K562 (cell line): ENCODE data around the gene EXOC2. TPM values are rescaled to one million over a fixed set of nuclear protein-coding genes. Genes with fewer than 3 reads are reported as not detected.

Experiments used
- ATAC-seq: fragments of 200-7000 bp; cut with Tn5 transposase; 3 replicates; pipeline ENCODE4 v1.9.1; 2020; ENCODE audit warnings: moderate library complexity
- BruUV-seq: library from RNA; stranded (reverse); fragments of 400-500 nt; replicated peaks from 2 replicates; lab custom pipeline; 2021; lab: Mats Ljungman, UMichigan
- CTCF ChIA-PET: fragments of 300-600 bp; formaldehyde crosslinking; extraction: SDS; loops from one replicate; lab custom pipeline; 2021; ENCODE audit warnings: low intra/inter-chr PET ratio; lab: Yijun Ruan, JAX
- POLR2A ChIA-PET: fragments of 300-600, 350-650 bp; sonication (Branson Sonifier 250); formaldehyde crosslinking; extraction: SDS; loops from one replicate; lab custom pipeline; 2021; ENCODE audit warnings: antibody characterized with exemption, inconsistent platforms; lab: Yijun Ruan, JAX
- DNase-seq, 4 experiments: peaks; one replicate each; pipeline versions ENCODE4 v3.0.0 to v3.0.0-alpha.2; 2011 to 2018; ENCODE audit warnings: low spot score in 3 of 4, mixed read lengths in 3 of 4; ENCODE audit errors: extremely low read depth in 1 of 4
- FAIRE-seq: peaks from 2 replicates; lab custom pipeline; 2011; peaks lifted over from hg19 to GRCh38; lab: Jason Lieb, UNC
- H2AFZ ChIP-seq: 2 replicates; pipeline ENCODE4 v1.6.0; 2011; ENCODE audit warnings: low read depth, low read length, control low read depth, inconsistent platforms
- H3K27ac ChIP-seq: fragments of 200-600 bp; 3 replicates; pipeline ENCODE4 v1.8.0; 2011; ENCODE audit warnings: low read depth, mild to moderate bottlenecking, control low read depth, inconsistent platforms, low read length, moderate library complexity, mixed read lengths; ENCODE audit errors: extremely low read depth
- H3K27me3 ChIP-seq, 2 experiments: fragments of 300-600 bp in 1 of 2; 2 replicates in 1 of 2; 3 replicates in 1 of 2; pipeline versions ENCODE4 v1.6.0 to v1.8.0; 2011; ENCODE audit warnings: inconsistent platforms in 2 of 2, low read length in 2 of 2, mild to moderate bottlenecking in 1 of 2, mixed read lengths in 1 of 2, moderate library complexity in 1 of 2; ENCODE audit not compliant: control insufficient read depth in 2 of 2, insufficient read depth in 2 of 2
- H3K36me3 ChIP-seq: fragments of 300-600 bp; 3 replicates; pipeline ENCODE4 v1.8.0; 2011; ENCODE audit warnings: mild to moderate bottlenecking, low read length, inconsistent platforms; ENCODE audit not compliant: control insufficient read depth, insufficient read depth
- H3K4me1 ChIP-seq, 2 experiments: fragments of 200-600 bp in 1 of 2; replicated peaks in 1 of 2; 2 replicates in 1 of 2; 3 replicates in 1 of 2; pipeline versions ENCODE4 v1.5.1 to v1.8.0; 2011; ENCODE audit warnings: inconsistent platforms in 2 of 2, low read length in 2 of 2, mild to moderate bottlenecking in 1 of 2, mixed read lengths in 1 of 2, moderate library complexity in 1 of 2; ENCODE audit not compliant: control insufficient read depth in 2 of 2, insufficient read depth in 2 of 2
- H3K4me2 ChIP-seq: 2 replicates; pipeline ENCODE4 v1.6.1; 2011; ENCODE audit warnings: low read length, control low read depth, inconsistent platforms, mixed read lengths; ENCODE audit not compliant: insufficient read depth
- H3K4me3 ChIP-seq: fragments of 200-600 bp; sonication (generic), shearing (Covaris generic); 2 replicates; pipeline ENCODE4 v1.5.1; 2016; ENCODE audit warnings: control low read depth, inconsistent platforms
- H3K79me2 ChIP-seq: fragments of 200-600 bp; 3 replicates; pipeline ENCODE4 v1.8.0; 2011; ENCODE audit warnings: low read length, inconsistent platforms; ENCODE audit not compliant: control insufficient read depth, insufficient read depth
- H3K9ac ChIP-seq, 2 experiments: 2 replicates each; pipeline versions ENCODE4 v1.6.0 to v1.6.1; 2011; ENCODE audit warnings: low read depth in 2 of 2, low read length in 2 of 2, control low read depth in 1 of 2, inconsistent platforms in 1 of 2, mild to moderate bottlenecking in 1 of 2, mixed read lengths in 1 of 2; ENCODE audit not compliant: insufficient read depth in 1 of 2
- H3K9me1 ChIP-seq: one replicate; pipeline ENCODE4 v1.6.0; 2011; ENCODE audit warnings: inconsistent platforms, mild to moderate bottlenecking, low read length, moderate library complexity; ENCODE audit not compliant: control insufficient read depth, insufficient read depth
- H3K9me3 ChIP-seq: replicated peaks from 2 replicates; pipeline ENCODE4 v1.5.1; 2011; ENCODE audit warnings: low read depth, low read length, inconsistent platforms; ENCODE audit not compliant: control insufficient read depth, insufficient read depth
- H4K20me1 ChIP-seq: replicated peaks from 2 replicates; pipeline ENCODE4 v1.6.1; 2011; ENCODE audit warnings: low read length, inconsistent platforms, mixed read lengths; ENCODE audit not compliant: control insufficient read depth, insufficient read depth
- ARID4B ChIP-seq: sonication (generic); formaldehyde crosslinking; IDR thresholded peaks from 2 replicates; pipeline ENCODE4 v1.8.0; 2022; ENCODE audit warnings: mild to moderate bottlenecking, missing genetic modification reagents
- ATF2 ChIP-seq: sonication (generic); formaldehyde crosslinking; IDR thresholded peaks from 2 replicates; pipeline ENCODE4 v1.8.1; 2022; ENCODE audit warnings: missing genetic modification reagents
- DDX20 ChIP-seq: fragments of 450-650 bp; IDR thresholded peaks from 2 replicates; pipeline ENCODE4 v1.6.1; 2016; ENCODE audit warnings: missing genetic modification characterization, low read depth, mild to moderate bottlenecking, missing compliant biosample characterization, moderate library complexity
- FOXA1 ChIP-seq: fragments of 450-650 bp; IDR thresholded peaks from 2 replicates; pipeline ENCODE4 v1.6.1; 2016; ENCODE audit warnings: mild to moderate bottlenecking, borderline replicate concordance
- MLLT1 ChIP-seq, 2 experiments: fragments of 450-650 bp; IDR thresholded peaks; 2 replicates each; pipeline ENCODE4 v1.6.1; 2016
- NCOR1 ChIP-seq: fragments of 450-650 bp; IDR thresholded peaks from 2 replicates; pipeline ENCODE4 v1.6.1; 2016; ENCODE audit warnings: mild to moderate bottlenecking, moderate library complexity
- NRF1 ChIP-seq, 2 experiments: fragments of 450-650 bp; IDR thresholded peaks in 1 of 2; conservative IDR thresholded peaks in 1 of 2; 2 replicates each; pipeline ENCODE4 v1.6.1; 2014; ENCODE audit warnings: mild to moderate bottlenecking in 2 of 2
- PPARD ChIP-seq: fragments of 250-450 bp; sonication (Bioruptor Pico); IDR thresholded peaks from 2 replicates; pipeline ENCODE4 v1.8.0; 2022; ENCODE audit warnings: inconsistent platforms, mild to moderate bottlenecking, moderate library complexity
- PRPF4 ChIP-seq: fragments of 200-400 bp; formaldehyde crosslinking; IDR thresholded peaks from one replicate; pipeline ENCODE4 v1.6.1; 2017; ENCODE audit warnings: low read length, low read depth, mild to moderate bottlenecking; ENCODE audit not compliant: insufficient read depth, poor library complexity, severe bottlenecking
- RAD21 ChIP-seq, 2 experiments: fragments of 250-450 bp in 1 of 2; fragments of 450-650 bp in 1 of 2; sonication (Bioruptor Pico) in 1 of 2; formaldehyde crosslinking in 1 of 2; IDR thresholded peaks in 1 of 2; conservative IDR thresholded peaks in 1 of 2; 2 replicates each; pipeline versions ENCODE4 v1.4.0 to v1.8.0; 2020 to 2022; ENCODE audit warnings: mild to moderate bottlenecking in 2 of 2, moderate library complexity in 1 of 2
- RFX1 ChIP-seq: fragments of 450-650 bp; IDR thresholded peaks from 2 replicates; pipeline ENCODE4 v1.6.1; 2016; ENCODE audit warnings: mild to moderate bottlenecking, moderate library complexity
- SP1 ChIP-seq: sonication (generic); formaldehyde crosslinking; IDR thresholded peaks from 2 replicates; pipeline ENCODE4 v1.8.1; 2022; ENCODE audit warnings: mild to moderate bottlenecking, missing genetic modification reagents
- ZNF212 ChIP-seq: fragments of 450-650 bp; formaldehyde crosslinking; IDR thresholded peaks from 2 replicates; pipeline ENCODE4 v1.4.0; 2020; ENCODE audit warnings: mild to moderate bottlenecking
- ZNF717 ChIP-seq: fragments of 250-450 bp; sonication (Bioruptor Pico); IDR thresholded peaks from 2 replicates; pipeline ENCODE4 v1.5.0; 2021
- WGBS: fragments of 100-300 bp; shearing (Covaris generic); methylation state at CpG from one replicate; pipeline ENCODE4 v1.1.6; 2016; ENCODE audit warnings: low coverage, mixed read lengths; ENCODE audit not compliant: insufficient coverage; ENCODE audit errors: missing lambda C conversion rate; 5-methylcytosine and 5-hydroxymethylcytosine counted together
- in situ Hi-C: fragments of 300-500 bp; cut with MboI; formaldehyde crosslinking; loops from 4 replicates; pipeline ENCODE4 v1.15.0; 2018; ENCODE audit warnings: inconsistent platforms, mixed read lengths
- intact Hi-C: fragments of 100-400 bp; cut with micrococcal nuclease; formaldehyde crosslinking; loops from 2 replicates; pipeline ENCODE4 v1.14.2; 2022
- polyA plus RNA-seq, 8 experiments: library from polyadenylated mRNA; depleted of rRNA in 4 of 8; stranded (reverse) in 5 of 8; unstranded in 3 of 8; fragments of >200 nt; fragmentation: Nextera tagmentation in 2 of 8; fragmentation: Illumina TruSeq in 1 of 8; extraction: Ambion mirVana in 2 of 8; extraction: Trizol in 1 of 8; gene quantifications; 2 replicates each; pipeline versions ENCODE4 v1.2.1 to v1.2.3, GENCODE V29; 2011 to 2014; ENCODE audit warnings: inconsistent platforms in 1 of 8, missing spikeins in 1 of 8
- total RNA-seq, 7 experiments: library from RNA; depleted of rRNA in 6 of 7; stranded (reverse); fragments of >200 nt in 6 of 7; fragmentation: Illumina TruSeq in 2 of 7; extraction: Trizol in 2 of 7; gene quantifications; 2 replicates each; pipeline versions ENCODE4 v1.2.1 to v1.2.3, GENCODE V29; 2011 to 2021; ENCODE audit warnings: low replicate concordance in 1 of 7

EXOC2 gene
- total and polyA plus RNA-seq, 9 of the 15 experiments (the other 6 are each of a cell fraction or from before 2014, with no cell fraction given), result 12.2 to 30.2 (median 24.2) TPM

- H3K79me2 ChIP-seq, result no peaks in the 10 kb centered on the region
- no peak overlapping the region for H2AFZ ChIP-seq
- ChIA-PET CTCF (no interaction called here), POLR2A (no interaction called here)
- DNase-seq, result no peak
- H3K4me1 ChIP-seq, result peaks cover 0 to 7% of the 10 kb centered on the region in 2 experiments; a peak in 3 of 5 replicates
- ATAC-seq, result no peak
- H3K27ac ChIP-seq, result no peak overlapping the region
- FAIRE-seq, result no peak
- no peak overlapping the region for H3K9ac ChIP-seq
- no peaks in the 10 kb centered on the region for H3K9me3 ChIP-seq
- no peaks in the 10 kb centered on the region for H3K9me1 ChIP-seq
- TF ChIP-seq NCOR1 (no peak), FOXA1 (no peak), ZNF212 (CRISPR knock-in tag) (no peak), RAD21 (CRISPR knock-in tag; conservative IDR thresholded peaks at IDR 0.05 in 1 of 2, IDR thresholded peaks at IDR 0.05 in 1 of 2) (no peak), ARID4B (CRISPR knock-in tag) (no peak), ZNF717 (no peak), NRF1 (conservative IDR thresholded peaks at IDR 0.05 in 1 of 2, IDR thresholded peaks at IDR 0.05 in 1 of 2) (no peak), PRPF4 (no peak), PPARD (CRISPR knock-in tag) (no peak), DDX20 (tag) (no peak), MLLT1 (IDR thresholded peaks at IDR 0.05) (no peak), RFX1 (no peak), ATF2 (no peak), SP1 (no peak)
- H3K27me3 ChIP-seq, result no peaks in the 10 kb centered on the region
- no TSS peak for BruUV-seq
- H3K4me2 ChIP-seq, result no peak overlapping the region
- in situ Hi-C loops, result no loop called here
- H4K20me1 ChIP-seq, result no peaks in the 10 kb centered on the region
- intact Hi-C loops, result no loop called here
- no peak overlapping the region for H3K4me3 ChIP-seq
- 71% methylated on average over 4 of the region's 4 CpGs for WGBS
- H3K36me3 ChIP-seq, result no peaks in the 10 kb centered on the region
Observed at GRCh38 chr6:489001-489400, 203.9 kb downstream of the EXOC2 start.
